GM12878 (cell line): Measurements from ENCODE around the gene ARFIP1. TPM values are rescaled to one million over a fixed set of nuclear protein-coding genes. Genes with fewer than 3 reads are reported as not detected.

Experiments used
- ATAC-seq: fragments of 200-7000 bp; cut with Tn5 transposase; 3 replicates; pipeline ENCODE4 v1.9.1; 2020; ENCODE audit warnings: mild to moderate bottlenecking, moderate library complexity
- BruUV-seq: library from RNA; stranded (reverse); fragments of 400-500 nt; replicated peaks from 2 replicates; lab custom pipeline; 2021; lab: Mats Ljungman, UMichigan
- CTCF ChIA-PET: fragments of 300-600 bp; sonication (Branson Sonifier 250); formaldehyde crosslinking; extraction: SDS; loops from one replicate; lab custom pipeline; 2021; ENCODE audit warnings: inconsistent platforms; lab: Yijun Ruan, JAX
- POLR2A ChIA-PET: fragments of 350-600 bp; formaldehyde crosslinking; extraction: SDS; loops from one replicate; lab custom pipeline; 2021; ENCODE audit warnings: inconsistent platforms; lab: Charles Lee
- RAD21 ChIA-PET: fragments of 300-600 bp; sonication (Branson Sonifier 250); formaldehyde crosslinking; loops from one replicate; lab custom pipeline; 2023; ENCODE audit warnings: antibody characterized with exemption; ENCODE audit not compliant: unreplicated experiment; lab: Charles Lee
- SMC1A ChIA-PET: fragments of 300-600 bp; sonication (Branson Sonifier 250); formaldehyde crosslinking; loops from one replicate; lab custom pipeline; 2023; ENCODE audit not compliant: unreplicated experiment, uncharacterized antibody; lab: Charles Lee
- DNase-seq: peaks from one replicate; pipeline ENCODE4 v3.0.0-alpha.2; 2011; ENCODE audit warnings: low read depth, low spot score
- FAIRE-seq: peaks from 3 replicates; lab custom pipeline; 2011; peaks lifted over from hg19 to GRCh38; lab: Jason Lieb, UNC
- H2AFZ ChIP-seq: 2 replicates; pipeline ENCODE4 v1.6.0; 2011; ENCODE audit warnings: low read depth, low read length, control low read depth; ENCODE audit not compliant: control insufficient read depth
- H3K27ac ChIP-seq: 2 replicates; pipeline ENCODE4 v1.5.1; 2011; ENCODE audit warnings: control low read depth; ENCODE audit not compliant: control insufficient read depth, insufficient read depth
- H3K27me3 ChIP-seq, 2 experiments: replicated peaks in 1 of 2; 2 replicates each; pipeline versions ENCODE4 v1.6.0 to v1.6.1; 2011; ENCODE audit warnings: low read length in 1 of 2; ENCODE audit not compliant: control insufficient read depth in 2 of 2, insufficient read depth in 2 of 2
- H3K36me3 ChIP-seq, 2 experiments: 2 replicates each; pipeline ENCODE4 v1.5.1; 2011; ENCODE audit warnings: low read length in 1 of 2; ENCODE audit not compliant: control insufficient read depth in 2 of 2, insufficient read depth in 2 of 2
- H3K4me1 ChIP-seq: 2 replicates; pipeline ENCODE4 v1.6.1; 2011; ENCODE audit warnings: mild to moderate bottlenecking, low read length, moderate library complexity, mixed read lengths; ENCODE audit not compliant: control insufficient read depth, insufficient read depth
- H3K4me2 ChIP-seq: 2 replicates; pipeline ENCODE4 v1.6.0; 2011; ENCODE audit warnings: control low read depth; ENCODE audit not compliant: control insufficient read depth, insufficient read depth
- H3K4me3 ChIP-seq: fragments of 200-600 bp; sonication (generic); 2 replicates; pipeline ENCODE4 v1.5.1; 2016
- H3K79me2 ChIP-seq: 2 replicates; pipeline ENCODE4 v1.6.0; 2011; ENCODE audit warnings: low read length; ENCODE audit not compliant: control insufficient read depth, insufficient read depth
- H3K9ac ChIP-seq: 2 replicates; pipeline ENCODE4 v1.8.0; 2011; ENCODE audit warnings: low read length, control low read depth, mixed read lengths; ENCODE audit not compliant: control insufficient read depth, insufficient read depth
- H3K9me3 ChIP-seq: replicated peaks from 3 replicates; pipeline ENCODE4 v1.5.1; 2011; ENCODE audit warnings: mild to moderate bottlenecking, low read length; ENCODE audit not compliant: control insufficient read depth, insufficient read depth
- H4K20me1 ChIP-seq: 2 replicates; pipeline ENCODE4 v1.6.0; 2011; ENCODE audit not compliant: control insufficient read depth, insufficient read depth
- BCLAF1 ChIP-seq: fragments of 450-650 bp; IDR thresholded peaks from 2 replicates; pipeline ENCODE4 v1.6.1; 2017; ENCODE audit warnings: antibody characterized with exemption, mild to moderate bottlenecking, moderate library complexity
- CHD2 ChIP-seq: IDR thresholded peaks from 2 replicates; pipeline ENCODE4 v1.6.1; 2011; ENCODE audit warnings: low read depth, low read length, improper control_type of control experiment, borderline replicate concordance
- CHD4 ChIP-seq: fragments of 200-600 bp; sonication (generic); IDR thresholded peaks from 2 replicates; pipeline ENCODE4 v1.6.1; 2016; ENCODE audit warnings: mild to moderate bottlenecking
- HDGF ChIP-seq: fragments of 450-650 bp; IDR thresholded peaks from 2 replicates; pipeline ENCODE4 v1.6.1; 2016; ENCODE audit warnings: antibody characterized with exemption
- JUND ChIP-seq: IDR thresholded peaks from 2 replicates; pipeline ENCODE4 v1.6.1; 2012; ENCODE audit warnings: low read depth, mild to moderate bottlenecking, low read length, improper control_type of control experiment, moderate library complexity
- MEF2B ChIP-seq: fragments of 450-650 bp; IDR thresholded peaks from 2 replicates; pipeline ENCODE4 v1.6.1; 2018; ENCODE audit warnings: mild to moderate bottlenecking, moderate library complexity; ENCODE audit not compliant: partially characterized antibody, poor library complexity, severe bottlenecking
- MTA2 ChIP-seq: fragments of 450-650 bp; IDR thresholded peaks from 2 replicates; pipeline ENCODE4 v1.6.1; 2016; ENCODE audit warnings: low read depth, mild to moderate bottlenecking, moderate library complexity
- NR2C2 ChIP-seq: IDR thresholded peaks from 2 replicates; pipeline ENCODE4 v1.6.1; 2011; ENCODE audit warnings: borderline replicate concordance, low read depth; ENCODE audit not compliant: control insufficient read depth, insufficient read length
- PAX8 ChIP-seq: fragments of 450-650 bp; IDR thresholded peaks from 2 replicates; pipeline ENCODE4 v1.6.1; 2017; ENCODE audit warnings: mild to moderate bottlenecking, moderate library complexity
- RAD21 ChIP-seq: IDR thresholded peaks from 2 replicates; pipeline ENCODE4 v1.6.1; 2011; ENCODE audit warnings: mild to moderate bottlenecking, low read depth, low read length, moderate library complexity; ENCODE audit not compliant: insufficient read depth
- TBL1XR1 ChIP-seq: IDR thresholded peaks from 2 replicates; pipeline ENCODE4 v1.6.1; 2012; ENCODE audit warnings: low read depth, low read length, improper control_type of control experiment
- ZBTB4 ChIP-seq: fragments of 450-650 bp; formaldehyde crosslinking; IDR thresholded peaks from 2 replicates; pipeline ENCODE4 v1.4.0; 2022; ENCODE audit warnings: mild to moderate bottlenecking, moderate library complexity
- in situ Hi-C: fragments of 300-500 bp; cut with MboI; formaldehyde crosslinking; loops from 9 replicates; pipeline ENCODE4 v1.14.3; 2018; ENCODE audit warnings: mixed read lengths
- intact Hi-C: fragments of 100-400 bp; cut with micrococcal nuclease; formaldehyde crosslinking; loops from one replicate; pipeline ENCODE4 v1.14.2; 2022; ENCODE audit not compliant: unreplicated experiment
- polyA plus RNA-seq, 11 experiments: library from polyadenylated mRNA; depleted of rRNA in 4 of 11; unstranded in 6 of 11; stranded (reverse) in 5 of 11; fragments of >200 nt; fragmentation: Nextera tagmentation in 4 of 11; fragmentation: Illumina TruSeq in 1 of 11; extraction: Ambion mirVana in 4 of 11; extraction: Trizol in 1 of 11; gene quantifications; 1 replicate in 1 of 11; 2 replicates in 10 of 11; pipeline versions ENCODE4 v1.2.1 to v1.2.3, GENCODE V29; 2011 to 2016; ENCODE audit warnings: inconsistent platforms in 2 of 11, missing spikeins in 2 of 11, low read depth in 1 of 11
- total RNA-seq, 4 experiments: library from RNA; depleted of rRNA in 3 of 4; stranded (reverse); fragments of >200 nt in 3 of 4; fragmentation: Illumina TruSeq in 1 of 4; extraction: Trizol in 1 of 4; gene quantifications; 2 replicates each; pipeline versions ENCODE4 v1.2.1 to v1.2.3, GENCODE V29; 2013 to 2021
- TF ChIP-seq, protein P1 (sequence below): IDR thresholded peaks from 2 replicates; pipeline ENCODE4 v1.6.1; 2011; ENCODE audit warnings: low read depth, mild to moderate bottlenecking, low read length, moderate library complexity, borderline replicate concordance; ENCODE audit errors: extremely low read depth
- TF ChIP-seq, protein P2 (sequence below): IDR thresholded peaks from 2 replicates; pipeline ENCODE4 v1.6.1; 2012; ENCODE audit warnings: low read depth, low read length, improper control_type of control experiment

The ARFIP1 gene
- total and polyA plus RNA-seq, 10 of the 15 experiments (the other 5 are each of a cell fraction or from before 2014, with no cell fraction given): 9.5 to 21.7 (median 15.4) TPM

- TF ChIP-seq NR2C2 (no peak), MTA2 (no peak), JUND (no peak), CHD2 (no peak)
Measured at GRCh38 chr4:152898606-152899005, 118.9 kb downstream of the ARFIP1 start (continued).

- intact Hi-C loops (no loop called here), in situ Hi-C loops (no loop called here)
- Histone ChIP-seq H4K20me1 (no peaks in the 10 kb centered on the region), H3K36me3 (no peaks in the 10 kb centered on the region; a peak in 1 of 4 replicates), H3K27ac (no peak overlapping the region), H3K79me2 (no peaks in the 10 kb centered on the region), H3K4me3 (no peak overlapping the region), H3K4me2 (no peak overlapping the region), H3K9me3 (no peaks in the 10 kb centered on the region; the same call in 2 of the 3 replicates), H2AFZ (no peak overlapping the region), H3K27me3 (no peaks in the 10 kb centered on the region), H3K4me1 (no peaks in the 10 kb centered on the region), H3K9ac (no peak overlapping the region)
- POLR2A ChIA-PET: no interaction called here
- BruUV-seq: no TSS peak
- CTCF ChIA-PET: no interaction called here
- ATAC-seq: no peak
- no peak for FAIRE-seq
- SMC1A ChIA-PET: interaction anchor here (1.0 kb wide), 1 partner anchor 13 kb away, joined by 3 read pairs; no protein-coding TSS in a partner anchor
- RAD21 ChIA-PET: no interaction called here
- no peak for DNase-seq
- TF ChIP-seq PAX8: no peak
- TF ChIP-seq, protein P1, sequence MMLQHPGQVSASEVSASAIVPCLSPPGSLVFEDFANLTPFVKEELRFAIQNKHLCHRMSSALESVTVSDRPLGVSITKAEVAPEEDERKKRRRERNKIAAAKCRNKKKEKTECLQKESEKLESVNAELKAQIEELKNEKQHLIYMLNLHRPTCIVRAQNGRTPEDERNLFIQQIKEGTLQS: no peak
- TF ChIP-seq, protein P2, sequence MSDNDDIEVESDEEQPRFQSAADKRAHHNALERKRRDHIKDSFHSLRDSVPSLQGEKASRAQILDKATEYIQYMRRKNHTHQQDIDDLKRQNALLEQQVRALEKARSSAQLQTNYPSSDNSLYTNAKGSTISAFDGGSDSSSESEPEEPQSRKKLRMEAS: no peak
- no peak for TF ChIP-seq ZBTB4 (CRISPR knock-in tag)
- TF ChIP-seq HDGF: no peak
- no peak for TF ChIP-seq TBL1XR1
- TF ChIP-seq MEF2B: no peak
- TF ChIP-seq RAD21: no peak
- no peak for TF ChIP-seq BCLAF1
- no peak for TF ChIP-seq CHD4
Measured at GRCh38 chr4:152900395-152900794, 120.6 kb downstream of the ARFIP1 start.
